OCI-LY1 (cell line): ENCODE measurements around the gene RGPD8.
"Not testable (repeated sequence)": the region's sequence is repeated elsewhere in the genome, so short reads cannot be mapped to it uniquely, and the experiment has no call there.

Source experiments
- H2AFZ ChIP-seq: fragments of 200-600 bp; sonication (generic), shearing (Covaris generic); 2 replicates; pipeline ENCODE4 v1.6.0; 2014; ENCODE audit warnings: antibody characterized with exemption, mild to moderate bottlenecking, low read length
- H3F3A ChIP-seq: fragments of 200-600 bp; sonication (generic), shearing (Covaris generic); 2 replicates; pipeline ENCODE4 v1.6.0; 2014; ENCODE audit warnings: mild to moderate bottlenecking, antibody characterized with exemption, low read length, moderate library complexity; ENCODE audit not compliant: insufficient read depth
- H3K27ac ChIP-seq: fragments of 200-600 bp; sonication (generic); 2 replicates; pipeline ENCODE4 v1.5.1; 2014; ENCODE audit warnings: low read length, mixed run types, mild to moderate bottlenecking, low read depth; ENCODE audit not compliant: poor library complexity, severe bottlenecking
- H3K27me3 ChIP-seq: fragments of 200-600 bp; sonication (generic); 2 replicates; pipeline ENCODE4 v1.6.0; 2014; ENCODE audit warnings: antibody characterized with exemption, mild to moderate bottlenecking, low read length, moderate library complexity; ENCODE audit not compliant: insufficient read depth
- H3K36me3 ChIP-seq: fragments of 200-600 bp; sonication (generic); 2 replicates; pipeline ENCODE4 v1.6.1; 2014; ENCODE audit warnings: mild to moderate bottlenecking, antibody characterized with exemption, low read length, moderate library complexity, mixed read lengths; ENCODE audit not compliant: insufficient read depth
- H3K4me1 ChIP-seq: fragments of 200-600 bp; sonication (generic); 2 replicates; pipeline ENCODE4 v1.5.1; 2014; ENCODE audit warnings: mild to moderate bottlenecking, low read length, moderate library complexity; ENCODE audit not compliant: insufficient read depth, severe bottlenecking
- H3K4me2 ChIP-seq: fragments of 200-600 bp; sonication (generic), shearing (Covaris generic); 2 replicates; pipeline ENCODE4 v1.6.1; 2014; ENCODE audit warnings: low read length
- H3K4me3 ChIP-seq: fragments of 200-600 bp; sonication (generic); 2 replicates; pipeline ENCODE4 v1.5.1; 2014; ENCODE audit warnings: low read length, low read depth, mild to moderate bottlenecking, mixed read lengths; ENCODE audit not compliant: poor library complexity, severe bottlenecking
- H3K79me2 ChIP-seq: fragments of 200-600 bp; shearing (Covaris generic); 2 replicates; pipeline ENCODE4 v1.6.1; 2016; ENCODE audit warnings: mixed run types, low read length, mixed read lengths; ENCODE audit not compliant: insufficient read depth
- H3K9ac ChIP-seq: fragments of 200-600 bp; sonication (generic), shearing (Covaris generic); 2 replicates; pipeline ENCODE4 v1.6.1; 2014; ENCODE audit warnings: mild to moderate bottlenecking, low read length, mixed read lengths
- H3K9me2 ChIP-seq: fragments of 200-600 bp; sonication (generic), shearing (Covaris generic); 2 replicates; pipeline ENCODE4 v1.6.1; 2014; ENCODE audit warnings: low read depth, mild to moderate bottlenecking, low read length, mixed read lengths
- H3K9me3 ChIP-seq: fragments of 200-600 bp; shearing (Covaris generic); 2 replicates; pipeline ENCODE4 v1.6.1; 2014; ENCODE audit warnings: low read length, mixed read lengths
- H4K20me1 ChIP-seq: fragments of 200-600 bp; sonication (generic), shearing (Covaris generic); 2 replicates; pipeline ENCODE4 v1.6.0; 2016; ENCODE audit warnings: mild to moderate bottlenecking, low read length; ENCODE audit not compliant: insufficient read depth
- CTCF ChIP-seq: fragments of 200-600 bp; sonication (generic), shearing (Covaris generic); IDR thresholded peaks from 2 replicates; pipeline ENCODE4 v1.5.1; 2017; ENCODE audit warnings: mild to moderate bottlenecking, antibody characterized with exemption, low read length, moderate library complexity, mixed read lengths
- EZH2 ChIP-seq: fragments of 200-600 bp; sonication (generic), shearing (Covaris generic); IDR thresholded peaks from 2 replicates; pipeline ENCODE4 v1.8.0; 2017; ENCODE audit warnings: borderline replicate concordance, mixed run types, mild to moderate bottlenecking, antibody characterized with exemption, low read length, moderate library complexity, mixed read lengths

RGPD8 gene

GRCh38 chr2:112434890-112435715 is 1.7 kb upstream of the RGPD8 start:
- not testable (repeated sequence) for H3K9ac ChIP-seq, H3K27ac ChIP-seq, H3K79me2 ChIP-seq, H3K9me3 ChIP-seq, H3K4me3 ChIP-seq, H3K36me3 ChIP-seq, H3K9me2 ChIP-seq, H3K4me1 ChIP-seq, H4K20me1 ChIP-seq, H2AFZ ChIP-seq, H3K27me3 ChIP-seq, H3K4me2 ChIP-seq, H3F3A ChIP-seq

- no peak overlapping the region for H2AFZ ChIP-seq
- H3K36me3 ChIP-seq: no peaks in the 10 kb centered on the region
- no peaks in the 10 kb centered on the region for H3K4me1 ChIP-seq
- H3K9ac ChIP-seq: no peak overlapping the region
- no peaks in the 10 kb centered on the region for H3K79me2 ChIP-seq
- no peak overlapping the region for H3K4me3 ChIP-seq
- TF ChIP-seq CTCF: no peak
- no peak for TF ChIP-seq EZH2
- no peaks in the 10 kb centered on the region for H3F3A ChIP-seq
- no peaks in the 10 kb centered on the region for H4K20me1 ChIP-seq
- H3K9me2 ChIP-seq: no peaks in the 10 kb centered on the region
- no peaks in the 10 kb centered on the region for H3K9me3 ChIP-seq
- no peaks in the 10 kb centered on the region for H3K27me3 ChIP-seq
- H3K4me2 ChIP-seq: no peak overlapping the region
- no peak overlapping the region for H3K27ac ChIP-seq
Measured at GRCh38 chr2:112433932-112434730, 686 bp upstream of the RGPD8 start.

GRCh38 chr2:112432735-112433479 is 538 bp downstream of the RGPD8 start:
- H3K9me3 ChIP-seq, H3K27me3 ChIP-seq, H3K9ac ChIP-seq, H3K36me3 ChIP-seq, H4K20me1 ChIP-seq, H3K9me2 ChIP-seq, H3K79me2 ChIP-seq, H3K4me1 ChIP-seq, H3K27ac ChIP-seq, H2AFZ ChIP-seq, H3F3A ChIP-seq: not testable (repeated sequence)
- Histone ChIP-seq H3K4me3 (peak overlapping the region; percentile 41), H3K4me2 (peak overlapping the region; percentile 36; the same call in 1 of the 2 replicates)

- not testable (repeated sequence) for H3K36me3 ChIP-seq, H3F3A ChIP-seq, H3K27ac ChIP-seq, H3K79me2 ChIP-seq, H3K4me1 ChIP-seq, H3K9ac ChIP-seq, H4K20me1 ChIP-seq, H2AFZ ChIP-seq, H3K27me3 ChIP-seq, H3K9me2 ChIP-seq, H3K9me3 ChIP-seq
- H3K4me3 ChIP-seq: peak overlapping the region; percentile 41
- H3K4me2 ChIP-seq: peak overlapping the region; percentile 36; the same call in 1 of the 2 replicates
Measured at GRCh38 chr2:112432390-112432734, 1.1 kb downstream of the RGPD8 start.

- not testable (repeated sequence) for H3K27ac ChIP-seq, H3F3A ChIP-seq, H3K9me2 ChIP-seq, H3K36me3 ChIP-seq, H3K27me3 ChIP-seq, H3K9me3 ChIP-seq, H3K4me3 ChIP-seq, H3K4me1 ChIP-seq, H4K20me1 ChIP-seq, H3K9ac ChIP-seq, H3K4me2 ChIP-seq, H2AFZ ChIP-seq, H3K79me2 ChIP-seq
Measured at GRCh38 chr2:112431587-112432295, 1.7 kb downstream of the RGPD8 start.

GRCh38 chr2:112424553-112424952 is 8.9 kb downstream of the RGPD8 start:
- not testable (repeated sequence) for H3K9ac ChIP-seq, H3K4me3 ChIP-seq, H3K4me2 ChIP-seq, H3K4me1 ChIP-seq, H3K36me3 ChIP-seq, H4K20me1 ChIP-seq, H2AFZ ChIP-seq, H3K79me2 ChIP-seq, H3K27me3 ChIP-seq, H3K9me3 ChIP-seq, H3K27ac ChIP-seq, H3F3A ChIP-seq, H3K9me2 ChIP-seq
